Measurements from ENCODE around the gene MEIS3.

Gene MEIS3

DNA sequence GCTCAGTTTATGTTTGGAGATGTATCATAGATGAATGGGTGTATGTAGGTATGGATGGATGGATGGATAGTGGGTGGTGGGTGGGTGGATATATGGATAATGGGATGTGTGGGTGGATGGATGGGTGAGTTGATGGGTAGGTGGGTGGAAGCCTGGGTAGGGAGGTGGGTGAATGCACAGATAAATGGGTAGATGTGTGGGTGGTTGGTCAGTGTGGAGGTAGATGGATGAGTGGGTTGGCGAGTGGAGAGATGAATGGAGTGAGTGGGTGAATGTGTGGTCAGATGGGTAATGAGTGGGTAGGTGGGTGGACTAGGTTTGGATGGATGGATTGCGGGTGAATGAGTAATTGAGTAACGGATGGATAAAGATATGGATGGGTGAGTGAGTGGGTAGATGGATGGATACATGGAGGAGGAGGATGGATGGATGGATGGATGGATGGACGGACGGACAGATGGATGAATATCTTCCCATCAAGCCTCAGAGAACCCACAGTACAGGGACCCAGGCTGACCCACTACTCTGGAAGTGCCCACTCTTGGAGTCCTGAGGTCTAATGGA, 13.4 kb downstream of the MEIS3 start:
- Histone ChIP-seq H4K8ac (ENCODE audit: low read depth, low read length) (no peak overlapping the region), H3K27me3 (ENCODE audit: control insufficient read depth in 3 of 3, insufficient read depth in 3 of 3, low read depth in 1 of 3, low read length in 3 of 3) (no peaks in the 10 kb centered on the region)

GRCh38 chr19:47405197-47405550, 14.2 kb downstream of the MEIS3 start:
- no peak overlapping the region for H3K4me2 ChIP-seq (ENCODE audit: insufficient read depth, low read length, poor library complexity, severe bottlenecking)
- H3K18ac ChIP-seq (ENCODE audit: low read length): no peak overlapping the region
- no peak overlapping the region for H2AK5ac ChIP-seq (ENCODE audit: low read depth, low read length)
- H3K9ac ChIP-seq (ENCODE audit: low read depth, low read length, poor library complexity): no peak overlapping the region
- no CpG with 5 or more reads among the region's 4 CpGs for WGBS, 2 donors (ENCODE audit: extremely low coverage in 2 of 2, insufficient read length in 2 of 2, insufficient replicate concordance in 1 of 2)
- H3K27me3 ChIP-seq (ENCODE audit: control insufficient read depth in 3 of 3, insufficient read depth in 3 of 3, low read depth in 1 of 3, low read length in 3 of 3): no peaks in the 10 kb centered on the region
- no peak overlapping the region for H2BK5ac ChIP-seq (ENCODE audit: low read length)
- H3K36me3 ChIP-seq (replicated peaks in 1 of 2; ENCODE audit: control insufficient read depth in 2 of 2, insufficient read depth in 2 of 2, low read length in 2 of 2): peaks cover 15 to 35% of the 10 kb centered on the region in 2 donors
- no peak overlapping the region for H2BK120ac ChIP-seq (ENCODE audit: low read depth, low read length)
- H4K8ac ChIP-seq (ENCODE audit: low read depth, low read length): no peak overlapping the region
- no peak overlapping the region for H3K27ac ChIP-seq (replicated peaks; ENCODE audit: low read length)
- no peak overlapping the region for H2AFZ ChIP-seq (ENCODE audit: low read length)
- no peak for DNase-seq (ENCODE audit: low spot score)
- H3K4me1 ChIP-seq (ENCODE audit: control insufficient read depth in 2 of 2, insufficient read depth in 1 of 2, low read depth in 1 of 2, low read length in 2 of 2): no peaks in the 10 kb centered on the region
- no peak overlapping the region for H3K23ac ChIP-seq (ENCODE audit: low read depth, low read length, poor library complexity)
- H3K14ac ChIP-seq (ENCODE audit: low read length): no peak overlapping the region
- H3K9me3 ChIP-seq (replicated peaks in 1 of 2; ENCODE audit: control insufficient read depth in 2 of 2, insufficient read depth in 1 of 2, low read depth in 1 of 2, low read length in 2 of 2): peaks cover 0 to 3% of the 10 kb centered on the region in 2 donors
- H3K4me3 ChIP-seq (ENCODE audit: low read length in 2 of 2): no peak overlapping the region
- H3K79me1 ChIP-seq (ENCODE audit: low read depth, low read length): no peaks in the 10 kb centered on the region
- no peak overlapping the region for H2BK12ac ChIP-seq (ENCODE audit: low read length)
- no peak overlapping the region for H4K91ac ChIP-seq (ENCODE audit: low read depth, low read length, poor library complexity)
- no peak overlapping the region for H2BK15ac ChIP-seq (ENCODE audit: low read length)
- H3K4ac ChIP-seq (ENCODE audit: low read length): no peak overlapping the region

More for the DNA sequence above, 13.4 kb downstream of the MEIS3 start:
- Histone ChIP-seq H3K9ac (ENCODE audit: low read depth, low read length, poor library complexity) (no peak overlapping the region), H3K18ac (ENCODE audit: low read length) (no peak overlapping the region), H3K23ac (ENCODE audit: low read depth, low read length, poor library complexity) (no peak overlapping the region), H3K4ac (ENCODE audit: low read length) (no peak overlapping the region), H3K14ac (ENCODE audit: low read length) (no peak overlapping the region), H3K9me3 (replicated peaks in 1 of 2; ENCODE audit: control insufficient read depth in 2 of 2, insufficient read depth in 1 of 2, low read depth in 1 of 2, low read length in 2 of 2) (peaks cover 0 to 3% of the 10 kb centered on the region in 2 donors), H2AK5ac (ENCODE audit: low read depth, low read length) (no peak overlapping the region), H3K79me1 (ENCODE audit: low read depth, low read length) (no peaks in the 10 kb centered on the region), H3K27ac (replicated peaks; ENCODE audit: low read length) (no peak overlapping the region), H2AFZ (ENCODE audit: low read length) (no peak overlapping the region), H3K36me3 (replicated peaks in 1 of 2; ENCODE audit: control insufficient read depth in 2 of 2, insufficient read depth in 2 of 2, low read length in 2 of 2) (peaks cover 15 to 35% of the 10 kb centered on the region in 2 donors), H3K4me1 (ENCODE audit: control insufficient read depth in 2 of 2, insufficient read depth in 1 of 2, low read depth in 1 of 2, low read length in 2 of 2) (no peaks in the 10 kb centered on the region), H3K4me3 (ENCODE audit: low read length in 2 of 2) (peak overlapping the region in 1 of 2 donors; percentile 19), H4K91ac (ENCODE audit: low read depth, low read length, poor library complexity) (no peak overlapping the region), H2BK15ac (ENCODE audit: low read length) (no peak overlapping the region), H2BK5ac (ENCODE audit: low read length) (no peak overlapping the region), H2BK12ac (ENCODE audit: low read length) (no peak overlapping the region), H2BK120ac (ENCODE audit: low read depth, low read length) (no peak overlapping the region), H3K4me2 (ENCODE audit: insufficient read depth, low read length, poor library complexity, severe bottlenecking) (no peak overlapping the region)
- WGBS, 2 donors (ENCODE audit: extremely low coverage in 2 of 2, insufficient read length in 2 of 2, insufficient replicate concordance in 1 of 2): 100% methylated on average over 1 to 3 of the region's 5 CpGs
- no peak for DNase-seq (ENCODE audit: low spot score)

DNA sequence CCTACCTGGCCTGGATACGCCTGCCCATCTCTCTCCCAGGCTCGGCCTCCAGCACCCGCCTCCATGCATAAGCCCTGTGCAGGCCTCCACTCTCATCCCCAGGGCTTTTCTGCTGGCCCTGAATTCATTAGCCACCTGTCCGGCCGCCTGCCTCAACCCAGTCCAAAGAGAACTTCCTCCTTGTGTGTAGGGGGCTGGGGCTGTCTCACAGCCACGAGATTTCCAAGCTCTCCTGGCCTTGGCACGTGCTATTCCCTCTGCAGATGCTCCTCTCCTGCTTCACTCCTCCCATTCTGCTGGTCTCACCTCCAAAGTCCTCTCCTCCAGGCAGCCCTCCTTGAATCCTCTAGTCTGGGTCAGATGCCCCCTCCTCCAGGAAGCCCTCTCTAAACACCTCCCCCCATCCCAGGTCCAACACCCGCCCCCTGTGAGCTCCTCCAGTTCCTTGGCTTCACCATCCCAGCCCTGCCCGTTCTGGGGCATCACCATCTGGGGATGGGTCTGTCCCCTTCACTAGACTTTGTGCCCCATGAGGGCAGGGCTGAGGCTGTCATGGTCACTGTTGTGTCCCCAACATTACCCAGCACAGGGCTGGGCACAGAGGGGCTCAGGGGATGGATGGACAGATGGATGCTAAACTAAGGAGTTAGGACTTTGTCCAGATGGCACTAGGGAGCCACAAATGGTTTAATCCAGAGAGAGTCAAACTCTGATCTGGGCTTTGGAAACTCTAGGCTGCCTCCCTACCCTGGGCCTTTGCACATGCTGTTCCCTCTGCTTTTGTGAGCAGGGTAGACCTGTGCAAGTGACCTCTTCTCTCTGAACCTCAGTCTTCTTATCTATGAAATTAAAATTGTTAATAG, 14.8 kb downstream of the MEIS3 start:
- no peak overlapping the region for H3K4ac ChIP-seq (ENCODE audit: low read length)
- H3K4me1 ChIP-seq (ENCODE audit: control insufficient read depth in 2 of 2, insufficient read depth in 1 of 2, low read depth in 1 of 2, low read length in 2 of 2): no peaks in the 10 kb centered on the region
- WGBS, 2 donors (ENCODE audit: extremely low coverage in 2 of 2, insufficient read length in 2 of 2, insufficient replicate concordance in 1 of 2): no CpG with 5 or more reads among the region's 9 CpGs
- peaks cover 0 to 3% of the 10 kb centered on the region in 2 donors for H3K9me3 ChIP-seq (replicated peaks in 1 of 2; ENCODE audit: control insufficient read depth in 2 of 2, insufficient read depth in 1 of 2, low read depth in 1 of 2, low read length in 2 of 2)
- H2BK12ac ChIP-seq (ENCODE audit: low read length): no peak overlapping the region
- H4K91ac ChIP-seq (ENCODE audit: low read depth, low read length, poor library complexity): no peak overlapping the region
- peak overlapping the region; percentile 14 for H3K4me2 ChIP-seq (ENCODE audit: insufficient read depth, low read length, poor library complexity, severe bottlenecking)
- no peaks in the 10 kb centered on the region for H3K79me1 ChIP-seq (ENCODE audit: low read depth, low read length)
- no peak overlapping the region for H4K8ac ChIP-seq (ENCODE audit: low read depth, low read length)
- DNase-seq (ENCODE audit: low spot score): no peak
- no peak overlapping the region for H3K23ac ChIP-seq (ENCODE audit: low read depth, low read length, poor library complexity)
- peak overlapping the region; percentile 8 for H3K18ac ChIP-seq (ENCODE audit: low read length)
- H3K14ac ChIP-seq (ENCODE audit: low read length): no peak overlapping the region
- H2BK5ac ChIP-seq (ENCODE audit: low read length): peak overlapping the region; percentile 5
- no peak overlapping the region for H2BK15ac ChIP-seq (ENCODE audit: low read length)
- no peaks in the 10 kb centered on the region for H3K27me3 ChIP-seq (ENCODE audit: control insufficient read depth in 3 of 3, insufficient read depth in 3 of 3, low read depth in 1 of 3, low read length in 3 of 3)
- H2AFZ ChIP-seq (ENCODE audit: low read length): no peak overlapping the region
- peak overlapping the region; percentile 43 for H2AK5ac ChIP-seq (ENCODE audit: low read depth, low read length)
- H3K36me3 ChIP-seq (replicated peaks in 1 of 2; ENCODE audit: control insufficient read depth in 2 of 2, insufficient read depth in 2 of 2, low read length in 2 of 2): peaks cover 15 to 35% of the 10 kb centered on the region in 2 donors
- H3K4me3 ChIP-seq (ENCODE audit: low read length in 2 of 2): no peak overlapping the region
- H2BK120ac ChIP-seq (ENCODE audit: low read depth, low read length): peak overlapping the region; percentile 61
- H3K27ac ChIP-seq (replicated peaks; ENCODE audit: low read length): no peak overlapping the region
- H3K9ac ChIP-seq (ENCODE audit: low read depth, low read length, poor library complexity): no peak overlapping the region

- no peak overlapping the region for H2BK12ac ChIP-seq (ENCODE audit: low read length)
- H3K9me3 ChIP-seq (replicated peaks in 1 of 2; ENCODE audit: control insufficient read depth in 2 of 2, insufficient read depth in 1 of 2, low read depth in 1 of 2, low read length in 2 of 2): no peaks in the 10 kb centered on the region
- no peaks in the 10 kb centered on the region for H3K79me1 ChIP-seq (ENCODE audit: low read depth, low read length)
- WGBS, 2 donors (ENCODE audit: extremely low coverage in 2 of 2, insufficient read length in 2 of 2, insufficient replicate concordance in 1 of 2): no CpG with 5 or more reads among the region's 16 CpGs
- H3K4ac ChIP-seq (ENCODE audit: low read length): no peak overlapping the region
- no peak overlapping the region for H2AFZ ChIP-seq (ENCODE audit: low read length)
- H2BK120ac ChIP-seq (ENCODE audit: low read depth, low read length): no peak overlapping the region
- H3K23ac ChIP-seq (ENCODE audit: low read depth, low read length, poor library complexity): no peak overlapping the region
- H3K27me3 ChIP-seq (ENCODE audit: control insufficient read depth in 3 of 3, insufficient read depth in 3 of 3, low read depth in 1 of 3, low read length in 3 of 3): no peaks in the 10 kb centered on the region
- DNase-seq (ENCODE audit: low spot score): no peak
- H4K8ac ChIP-seq (ENCODE audit: low read depth, low read length): no peak overlapping the region
- H3K14ac ChIP-seq (ENCODE audit: low read length): no peak overlapping the region
- no peak overlapping the region for H2AK5ac ChIP-seq (ENCODE audit: low read depth, low read length)
- H2BK5ac ChIP-seq (ENCODE audit: low read length): no peak overlapping the region
- no peak overlapping the region for H3K18ac ChIP-seq (ENCODE audit: low read length)
- no peak overlapping the region for H3K9ac ChIP-seq (ENCODE audit: low read depth, low read length, poor library complexity)
- no peak overlapping the region for H4K91ac ChIP-seq (ENCODE audit: low read depth, low read length, poor library complexity)
- H3K27ac ChIP-seq (replicated peaks; ENCODE audit: low read length): no peak overlapping the region
- H2BK15ac ChIP-seq (ENCODE audit: low read length): no peak overlapping the region
- H3K36me3 ChIP-seq (replicated peaks in 1 of 2; ENCODE audit: control insufficient read depth in 2 of 2, insufficient read depth in 2 of 2, low read length in 2 of 2): peaks cover 9 to 24% of the 10 kb centered on the region in 2 donors
- peaks cover 0 to 2% of the 10 kb centered on the region in 2 donors for H3K4me1 ChIP-seq (ENCODE audit: control insufficient read depth in 2 of 2, insufficient read depth in 1 of 2, low read depth in 1 of 2, low read length in 2 of 2)
- H3K4me2 ChIP-seq (ENCODE audit: insufficient read depth, low read length, poor library complexity, severe bottlenecking): no peak overlapping the region
- peak overlapping the region in 1 of 2 donors; percentile 56 for H3K4me3 ChIP-seq (ENCODE audit: low read length in 2 of 2)
These were observed 16.8 kb downstream of the MEIS3 start for GRCh38 chr19:47402504-47402903.
